NB4 (cell line): ENCODE results near the gene AFF3.

ENCODE experiments used
- DNase-seq: peaks from one replicate; pipeline ENCODE4 v3.0.0; 2010; ENCODE audit warnings: low read depth
- H3K4me3 ChIP-seq: one replicate; pipeline ENCODE4 v1.5.1; 2011; ENCODE audit warnings: mild to moderate bottlenecking, low read depth, low read length, moderate library complexity
- MYC ChIP-seq: IDR thresholded peaks from 2 replicates; pipeline ENCODE4 v1.6.1; 2011; ENCODE audit warnings: low read depth, low read length
- POLR2A ChIP-seq: IDR thresholded peaks from 2 replicates; pipeline ENCODE4 v1.6.1; 2011; ENCODE audit warnings: mild to moderate bottlenecking; ENCODE audit not compliant: insufficient read length; ENCODE audit errors: extremely low read depth
- TF ChIP-seq, protein P1 (sequence below): IDR thresholded peaks from one replicate; pipeline ENCODE4 v1.5.1; 2012; ENCODE audit warnings: low read depth, low read length
- TF ChIP-seq, protein P2 (sequence below): IDR thresholded peaks from 2 replicates; pipeline ENCODE4 v1.6.1; 2011; ENCODE audit warnings: low read depth, low read length

The AFF3 gene

DNA sequence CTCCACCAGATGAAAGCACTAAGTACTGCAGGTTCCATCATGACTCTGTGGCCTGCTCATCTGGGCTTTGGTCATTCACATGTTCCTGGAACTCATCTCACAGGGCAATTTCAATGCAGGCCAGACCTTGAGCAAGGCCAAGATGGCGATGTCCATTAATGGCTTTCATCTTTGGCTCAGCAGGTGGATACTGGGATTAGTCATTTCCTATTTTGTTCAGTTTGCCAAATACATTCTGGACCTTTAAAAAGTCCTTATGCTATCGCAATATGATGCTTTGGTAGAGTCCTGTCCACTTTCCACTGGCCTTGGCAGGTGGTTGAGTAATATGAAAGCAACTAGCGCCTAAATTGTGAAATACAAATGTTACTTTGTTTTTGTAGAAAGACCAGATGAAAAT lies 482.5 kb downstream of the AFF3 start:
- DNase-seq = no peak
- TF ChIP-seq, protein P1, sequence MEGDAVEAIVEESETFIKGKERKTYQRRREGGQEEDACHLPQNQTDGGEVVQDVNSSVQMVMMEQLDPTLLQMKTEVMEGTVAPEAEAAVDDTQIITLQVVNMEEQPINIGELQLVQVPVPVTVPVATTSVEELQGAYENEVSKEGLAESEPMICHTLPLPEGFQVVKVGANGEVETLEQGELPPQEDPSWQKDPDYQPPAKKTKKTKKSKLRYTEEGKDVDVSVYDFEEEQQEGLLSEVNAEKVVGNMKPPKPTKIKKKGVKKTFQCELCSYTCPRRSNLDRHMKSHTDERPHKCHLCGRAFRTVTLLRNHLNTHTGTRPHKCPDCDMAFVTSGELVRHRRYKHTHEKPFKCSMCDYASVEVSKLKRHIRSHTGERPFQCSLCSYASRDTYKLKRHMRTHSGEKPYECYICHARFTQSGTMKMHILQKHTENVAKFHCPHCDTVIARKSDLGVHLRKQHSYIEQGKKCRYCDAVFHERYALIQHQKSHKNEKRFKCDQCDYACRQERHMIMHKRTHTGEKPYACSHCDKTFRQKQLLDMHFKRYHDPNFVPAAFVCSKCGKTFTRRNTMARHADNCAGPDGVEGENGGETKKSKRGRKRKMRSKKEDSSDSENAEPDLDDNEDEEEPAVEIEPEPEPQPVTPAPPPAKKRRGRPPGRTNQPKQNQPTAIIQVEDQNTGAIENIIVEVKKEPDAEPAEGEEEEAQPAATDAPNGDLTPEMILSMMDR = no peak
- H3K4me3 ChIP-seq = no peak overlapping the region

DNA sequence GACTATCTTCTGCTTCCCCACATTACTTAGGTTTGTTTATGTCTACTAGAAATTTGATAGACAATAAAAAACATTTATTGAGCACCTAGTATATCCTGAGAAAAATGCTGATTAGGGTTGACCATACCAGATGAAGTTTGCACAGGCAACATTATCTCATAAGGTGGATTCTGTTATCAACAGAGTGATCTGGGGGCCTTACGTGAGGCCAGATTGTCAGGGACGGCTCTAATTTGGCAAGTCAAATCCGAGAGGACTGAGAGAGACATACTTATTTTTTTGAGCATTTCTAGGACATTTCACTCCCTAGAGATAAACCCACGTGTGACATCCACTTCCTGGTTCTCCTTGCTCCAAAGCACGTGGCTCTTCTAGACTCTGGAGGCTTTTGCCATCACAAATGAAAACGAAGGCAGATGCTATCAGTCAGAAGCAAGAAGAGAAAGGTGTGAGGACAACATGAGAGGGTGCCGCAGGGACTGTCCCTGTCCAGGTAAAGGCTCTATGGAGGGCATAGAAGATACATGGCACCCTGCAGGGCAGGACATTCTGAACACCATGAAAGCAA lies 484.6 kb downstream of the AFF3 start:
- DNase-seq = no peak
- TF ChIP-seq MYC (no peak), POLR2A (no peak)
- TF ChIP-seq, protein P2, sequence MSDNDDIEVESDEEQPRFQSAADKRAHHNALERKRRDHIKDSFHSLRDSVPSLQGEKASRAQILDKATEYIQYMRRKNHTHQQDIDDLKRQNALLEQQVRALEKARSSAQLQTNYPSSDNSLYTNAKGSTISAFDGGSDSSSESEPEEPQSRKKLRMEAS = no peak
- TF ChIP-seq, protein P1 = no peak
- no peak overlapping the region for H3K4me3 ChIP-seq

DNA sequence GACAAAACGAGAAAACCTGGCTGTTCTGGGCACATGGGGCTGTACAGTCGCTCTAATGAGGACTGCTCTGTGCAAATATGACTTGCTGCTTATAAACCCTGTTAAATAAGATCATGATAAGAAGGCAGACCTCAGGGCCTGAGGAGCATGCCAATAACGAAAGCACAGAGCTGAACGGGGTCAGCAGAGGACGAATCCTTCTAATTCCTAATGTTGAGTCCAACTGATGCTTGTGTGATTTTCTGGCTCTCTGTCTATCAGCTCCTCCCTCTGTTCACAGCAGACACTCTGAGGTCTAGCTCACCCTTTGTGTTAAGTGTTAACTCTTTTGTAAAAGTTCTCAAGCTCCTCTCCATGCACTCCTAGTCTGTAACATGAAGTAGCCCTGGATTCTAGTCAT lies 485.4 kb downstream of the AFF3 start:
- no peak for DNase-seq
- TF ChIP-seq POLR2A (no peak), MYC (no peak)
- TF ChIP-seq, protein P1 = no peak
- TF ChIP-seq, protein P2 = no peak
- H3K4me3 ChIP-seq = no peak overlapping the region

DNA sequence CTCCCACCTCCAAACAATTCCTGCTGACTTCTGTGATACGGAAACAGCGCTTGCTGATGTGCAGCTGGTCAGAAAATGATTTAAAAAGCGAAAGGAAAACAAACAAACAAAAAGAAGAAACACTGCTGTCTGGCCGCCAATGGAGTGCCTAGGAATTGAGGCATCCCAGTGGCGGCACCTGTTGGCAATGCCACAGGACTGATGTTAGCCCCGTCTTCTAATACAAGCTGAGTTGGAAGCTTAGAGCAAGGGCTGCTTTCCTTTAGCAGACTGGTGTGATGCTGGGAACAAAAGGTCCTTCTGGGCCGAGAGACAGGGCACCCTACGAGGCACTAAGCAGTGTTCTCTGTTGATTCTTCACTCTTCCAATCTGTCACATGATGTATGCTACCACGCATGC lies 489.0 kb downstream of the AFF3 start:
- no peak for TF ChIP-seq MYC
- TF ChIP-seq, protein P1 = no peak
- TF ChIP-seq, protein P2 = no peak
- no peak for TF ChIP-seq POLR2A
- DNase-seq = no peak
- no peak overlapping the region for H3K4me3 ChIP-seq

DNA sequence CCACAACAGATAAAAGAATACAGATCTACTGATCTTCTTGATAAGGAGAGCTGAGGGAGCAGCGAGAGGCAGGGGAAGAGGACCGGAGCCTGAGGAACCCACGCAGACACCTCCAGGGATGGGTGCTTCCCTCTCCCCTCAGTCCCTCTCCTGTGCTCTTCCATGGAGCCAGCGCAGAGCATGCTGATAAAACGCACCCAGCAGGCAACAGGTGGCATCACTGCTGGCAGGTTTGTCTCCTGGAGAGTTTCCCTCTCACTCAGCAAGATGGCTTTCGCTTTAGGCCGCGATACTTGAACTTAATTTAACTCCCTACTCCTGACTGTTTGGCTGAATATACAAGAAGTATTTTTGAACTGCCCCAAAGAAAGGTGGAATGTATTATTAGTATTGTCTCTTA lies 489.5 kb downstream of the AFF3 start:
- TF ChIP-seq MYC (no peak), POLR2A (no peak)
- TF ChIP-seq, protein P1 = no peak
- TF ChIP-seq, protein P2 = no peak
- DNase-seq = no peak
- H3K4me3 ChIP-seq = no peak overlapping the region
